ENCODE data around the gene SPATA12.
A peak's percentile ranks its signal among the peaks of the same experiment; 100 is the strongest.
"Not testable (repeated sequence)": the region's sequence is repeated elsewhere in the genome, so short reads cannot be mapped to it uniquely, and the experiment has no call there.

SPATA12 gene

GRCh38 chr3:57082481-57082880, 22.0 kb downstream of the SPATA12 start:
- no peak for DNase-seq (ENCODE audit: low read depth in 1 of 2, low spot score in 1 of 2)

- DNase-seq (ENCODE audit: low read depth in 1 of 2, low spot score in 1 of 2): not testable (repeated sequence)
Observed at GRCh38 chr3:57083266-57083995, 23.0 kb downstream of the SPATA12 start.

- DNase-seq (ENCODE audit: low read depth in 1 of 2, low spot score in 1 of 2): no peak
Observed at GRCh38 chr3:57085211-57085610, 24.7 kb downstream of the SPATA12 start.

- DNase-seq (ENCODE audit: low read depth in 1 of 2, low spot score in 1 of 2): no peak
Observed at GRCh38 chr3:57086201-57086600, 25.7 kb downstream of the SPATA12 start.

- DNase-seq (ENCODE audit: low read depth in 1 of 2, low spot score in 1 of 2): no peak
Observed at GRCh38 chr3:57087361-57088092, 27.1 kb downstream of the SPATA12 start.

GRCh38 chr3:57088503-57088902, 28.0 kb downstream of the SPATA12 start:
- DNase-seq (ENCODE audit: low read depth in 1 of 2, low spot score in 1 of 2): no peak

- no peak for DNase-seq (ENCODE audit: low read depth in 1 of 2, low spot score in 1 of 2)
Observed at GRCh38 chr3:57089043-57089442, 28.6 kb downstream of the SPATA12 start.

GRCh38 chr3:57091521-57092273, 31.2 kb downstream of the SPATA12 start:
- no peak for DNase-seq (ENCODE audit: low read depth in 1 of 2, low spot score in 1 of 2)

- no peak for DNase-seq (ENCODE audit: low read depth in 1 of 2, low spot score in 1 of 2)
Observed at GRCh38 chr3:57093489-57093888, 33.0 kb downstream of the SPATA12 start.

GRCh38 chr3:57093971-57094535, 33.6 kb downstream of the SPATA12 start:
- no peak for DNase-seq (ENCODE audit: low read depth in 1 of 2, low spot score in 1 of 2)

GRCh38 chr3:57094575-57094974, 34.1 kb downstream of the SPATA12 start:
- no peak for DNase-seq (ENCODE audit: low read depth in 1 of 2, low spot score in 1 of 2)

GRCh38 chr3:57095363-57095762, 34.9 kb downstream of the SPATA12 start:
- DNase-seq (ENCODE audit: low read depth in 1 of 2, low spot score in 1 of 2): no peak

- DNase-seq (ENCODE audit: low read depth in 1 of 2, low spot score in 1 of 2): no peak
Observed at GRCh38 chr3:57097536-57097935, 37.1 kb downstream of the SPATA12 start.

GRCh38 chr3:57098418-57099310, 38.2 kb downstream of the SPATA12 start:
- no peak for DNase-seq (ENCODE audit: low read depth in 1 of 2, low spot score in 1 of 2)

GRCh38 chr3:57100046-57100695, 39.7 kb downstream of the SPATA12 start:
- peak in 1 of 2 donors; percentile 17 for DNase-seq (ENCODE audit: low read depth in 1 of 2, low spot score in 1 of 2)

- DNase-seq (ENCODE audit: low read depth in 1 of 2, low spot score in 1 of 2): no peak
Observed at GRCh38 chr3:57105585-57105984, 45.1 kb downstream of the SPATA12 start.

- DNase-seq (ENCODE audit: low read depth in 1 of 2, low spot score in 1 of 2): no peak
Observed at GRCh38 chr3:57108684-57109083, 48.2 kb downstream of the SPATA12 start.

- no peak for DNase-seq (ENCODE audit: low read depth in 1 of 2, low spot score in 1 of 2)
Observed at GRCh38 chr3:57109437-57110199, 49.2 kb downstream of the SPATA12 start.

- DNase-seq (ENCODE audit: low read depth in 1 of 2, low spot score in 1 of 2): no peak
Observed at GRCh38 chr3:57110214-57110613, 49.8 kb downstream of the SPATA12 start.

Measured in stimulated activated CD4-positive, alpha-beta T cell treated with anti-CD3 and anti-CD28 coated beads, Interleukin-15, amount 100 ng/mL, for 1 hour (primary cell).